Fibroblast of pulmonary artery (primary cell): ENCODE data around the gene HSPB6.

Experiments used
- DNase-seq: peaks from one replicate; pipeline ENCODE4 v3.0.0-alpha.2; 2010; ENCODE audit warnings: low read depth
- H3K4me3 ChIP-seq: replicated peaks from 2 replicates; pipeline ENCODE4 v1.5.1; 2011; ENCODE audit warnings: low read depth, mild to moderate bottlenecking, control low read depth, low read length, moderate library complexity
- TF ChIP-seq, protein P1 (sequence below): IDR thresholded peaks from 2 replicates; pipeline ENCODE4 v1.5.1; 2011; ENCODE audit warnings: mild to moderate bottlenecking, control low read depth, low read length, inconsistent platforms; ENCODE audit errors: missing control alignments

Gene HSPB6

DNA sequence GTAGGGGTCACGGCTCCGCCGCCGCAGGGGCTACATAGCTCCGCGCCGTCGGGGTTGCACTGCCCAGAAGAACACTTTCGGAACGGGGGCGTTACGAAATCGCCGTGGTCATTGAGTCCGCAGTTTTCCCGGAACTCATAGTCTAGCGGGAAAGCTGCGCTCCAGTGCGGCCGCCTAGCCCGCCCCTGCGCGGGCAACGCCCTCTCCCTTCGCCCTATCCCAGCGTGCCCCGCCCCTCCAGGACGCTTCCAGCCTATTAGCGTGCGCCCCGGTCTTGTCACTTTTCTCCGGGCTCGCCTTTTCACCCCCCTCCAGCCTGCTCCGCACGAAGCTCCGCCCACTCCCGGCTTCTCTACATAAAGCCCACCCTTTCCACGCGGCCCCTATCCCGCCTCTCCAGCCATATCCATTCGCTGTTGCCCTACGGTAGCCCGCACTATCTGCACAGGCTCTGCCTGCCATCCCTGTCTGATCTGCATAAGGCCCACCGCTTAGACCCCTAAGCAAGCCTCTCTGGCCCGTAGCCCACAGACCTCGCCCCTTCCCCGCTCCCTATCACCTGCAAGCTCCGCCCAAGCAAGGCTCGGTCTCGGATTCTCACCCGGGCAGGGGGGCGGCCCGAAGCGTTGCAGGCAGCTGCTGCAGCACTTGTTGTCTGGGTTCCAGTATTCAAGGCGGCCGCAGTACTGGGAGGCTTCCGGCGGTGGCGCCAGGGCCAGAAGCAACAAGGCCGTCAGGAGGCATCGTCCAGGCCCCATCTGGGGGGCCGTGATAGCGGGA, 16.2 kb downstream of the HSPB6 start:
- TF ChIP-seq, protein P1, sequence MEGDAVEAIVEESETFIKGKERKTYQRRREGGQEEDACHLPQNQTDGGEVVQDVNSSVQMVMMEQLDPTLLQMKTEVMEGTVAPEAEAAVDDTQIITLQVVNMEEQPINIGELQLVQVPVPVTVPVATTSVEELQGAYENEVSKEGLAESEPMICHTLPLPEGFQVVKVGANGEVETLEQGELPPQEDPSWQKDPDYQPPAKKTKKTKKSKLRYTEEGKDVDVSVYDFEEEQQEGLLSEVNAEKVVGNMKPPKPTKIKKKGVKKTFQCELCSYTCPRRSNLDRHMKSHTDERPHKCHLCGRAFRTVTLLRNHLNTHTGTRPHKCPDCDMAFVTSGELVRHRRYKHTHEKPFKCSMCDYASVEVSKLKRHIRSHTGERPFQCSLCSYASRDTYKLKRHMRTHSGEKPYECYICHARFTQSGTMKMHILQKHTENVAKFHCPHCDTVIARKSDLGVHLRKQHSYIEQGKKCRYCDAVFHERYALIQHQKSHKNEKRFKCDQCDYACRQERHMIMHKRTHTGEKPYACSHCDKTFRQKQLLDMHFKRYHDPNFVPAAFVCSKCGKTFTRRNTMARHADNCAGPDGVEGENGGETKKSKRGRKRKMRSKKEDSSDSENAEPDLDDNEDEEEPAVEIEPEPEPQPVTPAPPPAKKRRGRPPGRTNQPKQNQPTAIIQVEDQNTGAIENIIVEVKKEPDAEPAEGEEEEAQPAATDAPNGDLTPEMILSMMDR: peak; percentile 7
- peak overlapping the region; percentile 63 for H3K4me3 ChIP-seq
- DNase-seq: peak; percentile 97

DNA sequence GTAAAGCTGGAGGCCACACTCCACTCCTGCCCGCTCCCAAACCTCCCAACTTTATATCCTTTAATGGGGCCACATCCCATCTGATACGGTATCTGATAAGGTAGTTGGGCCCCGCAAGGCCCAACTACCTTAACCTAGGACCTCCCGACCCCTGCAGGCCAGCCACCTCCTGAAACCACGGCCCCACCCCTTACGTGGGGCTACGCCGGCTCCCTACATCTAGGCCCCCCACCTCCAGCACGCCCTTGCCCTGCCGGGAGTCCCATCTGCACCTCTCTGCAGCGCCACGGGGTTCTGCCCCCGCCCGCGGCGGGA, 16.8 kb downstream of the HSPB6 start:
- peak overlapping the region; percentile 63 for H3K4me3 ChIP-seq
- TF ChIP-seq, protein P1: no peak
- DNase-seq: no peak

DNA sequence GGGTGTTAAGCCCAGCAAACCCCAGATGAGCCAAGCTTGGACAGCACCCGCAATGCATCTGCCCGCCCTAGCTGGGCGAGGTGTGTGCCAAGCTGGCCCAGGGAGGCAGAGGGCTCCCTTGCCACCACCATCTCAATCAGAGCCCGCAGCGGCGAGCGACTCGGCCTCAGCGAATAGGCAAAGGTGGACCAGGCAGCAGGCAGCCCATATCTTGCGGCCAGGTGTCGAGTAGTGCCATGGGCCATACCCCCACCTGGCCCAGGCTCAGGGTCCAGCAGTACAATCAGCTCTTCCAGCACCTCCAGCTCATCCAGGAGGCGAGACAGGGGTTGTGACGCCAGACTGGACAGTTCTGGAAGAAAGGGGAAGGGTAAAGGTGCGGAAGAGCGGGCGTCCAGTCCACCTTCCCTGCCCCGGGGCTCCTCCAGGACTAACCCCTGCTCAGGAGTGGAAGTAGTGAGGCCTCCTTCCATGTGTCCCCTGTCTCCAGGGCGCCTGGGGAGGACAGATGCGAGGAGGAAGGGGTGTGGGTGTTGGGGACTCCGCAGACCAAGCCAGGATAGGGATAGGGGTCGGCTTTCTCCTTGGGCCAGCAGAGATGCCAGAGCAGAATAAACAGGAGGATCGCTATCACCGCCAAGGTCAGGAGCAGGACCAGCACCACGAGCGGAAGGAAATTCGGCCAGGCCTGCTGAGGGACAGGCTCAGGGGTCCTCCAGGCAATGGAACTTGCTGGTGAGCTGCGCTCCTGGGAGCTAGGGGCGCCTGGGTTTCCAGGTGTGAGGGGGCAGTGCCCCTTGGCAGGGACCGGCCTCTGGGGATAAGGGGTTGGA, 17.3 kb downstream of the HSPB6 start:
- TF ChIP-seq, protein P1: no peak
- no peak for DNase-seq
- H3K4me3 ChIP-seq: peak overlapping the region; percentile 63

- DNase-seq: no peak
- TF ChIP-seq, protein P1: no peak
- H3K4me3 ChIP-seq: no peak overlapping the region
Measured at GRCh38 chr19:35738887-35739229, 18.0 kb downstream of the HSPB6 start.

DNA sequence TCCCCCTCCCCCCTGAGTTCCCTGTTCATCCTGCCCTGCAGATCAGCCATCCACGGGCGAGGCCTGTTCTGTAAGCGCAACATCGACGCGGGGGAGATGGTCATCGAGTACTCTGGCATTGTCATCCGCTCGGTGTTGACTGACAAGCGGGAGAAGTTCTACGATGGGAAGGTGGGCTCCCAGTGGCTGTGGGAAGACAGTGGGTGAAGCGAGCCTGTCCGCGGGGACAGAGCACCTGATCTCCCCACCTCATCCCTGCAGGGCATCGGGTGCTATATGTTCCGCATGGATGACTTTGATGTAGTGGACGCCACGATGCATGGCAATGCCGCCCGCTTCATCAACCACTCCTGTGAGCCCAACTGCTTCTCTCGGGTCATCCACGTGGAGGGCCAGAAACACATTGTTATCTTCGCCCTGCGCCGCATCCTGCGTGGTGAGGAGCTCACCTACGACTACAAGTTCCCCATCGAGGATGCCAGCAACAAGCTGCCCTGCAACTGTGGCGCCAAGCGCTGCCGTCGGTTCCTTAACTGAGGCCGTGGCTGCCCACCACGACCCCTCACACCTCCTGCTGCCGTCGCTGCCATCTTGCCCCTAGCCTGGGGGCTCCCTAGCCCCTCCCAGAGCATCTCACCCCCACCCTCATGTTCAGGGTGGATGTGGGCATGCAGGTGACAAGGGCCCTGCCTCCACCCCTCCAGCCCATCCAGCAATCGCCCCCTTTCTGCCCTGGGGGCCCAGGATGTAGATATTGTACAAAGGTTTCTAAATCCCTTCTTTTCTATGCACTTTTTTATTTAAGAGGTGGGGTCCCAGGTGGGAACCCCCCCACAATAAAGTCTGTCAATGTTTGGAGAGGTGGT, 18.6 kb downstream of the HSPB6 start:
- TF ChIP-seq, protein P1: no peak
- no peak for DNase-seq

GRCh38 chr19:35736913-35737886, 19.6 kb downstream of the HSPB6 start:
- H3K4me3 ChIP-seq: no peak overlapping the region
- TF ChIP-seq, protein P1: no peak
- no peak for DNase-seq

More for the DNA sequence above, 18.6 kb downstream of the HSPB6 start:
- no peak overlapping the region for H3K4me3 ChIP-seq
